ENCODE data around the gene CBLC. TPM values are rescaled to one million over a fixed set of nuclear protein-coding genes. Genes with fewer than 3 reads are reported as not detected.
"Not testable (repeated sequence)": the region's sequence is repeated elsewhere in the genome, so short reads cannot be mapped to it uniquely, and the experiment has no call there.

The CBLC gene
- total RNA-seq, 1 donor from 2014 or later: 2.4 TPM

DNA sequence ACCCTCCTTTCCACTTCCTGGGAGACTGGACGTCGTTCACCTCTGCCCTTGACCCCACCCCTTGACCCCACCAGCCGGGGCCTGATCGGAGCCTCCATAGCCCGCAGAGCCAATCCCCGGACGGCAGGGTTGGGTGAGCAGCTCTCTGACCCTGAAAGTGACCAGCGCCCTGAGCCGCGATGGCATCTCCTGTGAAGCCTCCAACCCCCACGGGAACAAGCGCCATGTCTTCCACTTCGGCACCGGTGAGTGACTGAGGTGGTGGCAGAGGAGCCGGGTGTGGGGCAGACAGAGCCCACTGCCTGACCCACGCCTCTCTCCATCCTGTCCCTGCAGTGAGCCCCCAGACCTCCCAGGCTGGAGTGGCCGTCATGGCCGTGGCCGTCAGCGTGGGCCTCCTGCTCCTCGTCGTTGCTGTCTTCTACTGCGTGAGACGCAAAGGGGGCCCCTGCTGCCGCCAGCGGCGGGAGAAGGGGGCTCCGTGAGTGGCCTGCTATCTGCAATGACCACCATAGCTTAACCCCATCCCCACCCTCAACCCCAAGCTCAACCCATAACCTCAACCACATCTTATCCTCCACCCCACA, 41.6 kb downstream of the CBLC start:
- no peak for DNase-seq (ENCODE audit: low read depth)

DNA sequence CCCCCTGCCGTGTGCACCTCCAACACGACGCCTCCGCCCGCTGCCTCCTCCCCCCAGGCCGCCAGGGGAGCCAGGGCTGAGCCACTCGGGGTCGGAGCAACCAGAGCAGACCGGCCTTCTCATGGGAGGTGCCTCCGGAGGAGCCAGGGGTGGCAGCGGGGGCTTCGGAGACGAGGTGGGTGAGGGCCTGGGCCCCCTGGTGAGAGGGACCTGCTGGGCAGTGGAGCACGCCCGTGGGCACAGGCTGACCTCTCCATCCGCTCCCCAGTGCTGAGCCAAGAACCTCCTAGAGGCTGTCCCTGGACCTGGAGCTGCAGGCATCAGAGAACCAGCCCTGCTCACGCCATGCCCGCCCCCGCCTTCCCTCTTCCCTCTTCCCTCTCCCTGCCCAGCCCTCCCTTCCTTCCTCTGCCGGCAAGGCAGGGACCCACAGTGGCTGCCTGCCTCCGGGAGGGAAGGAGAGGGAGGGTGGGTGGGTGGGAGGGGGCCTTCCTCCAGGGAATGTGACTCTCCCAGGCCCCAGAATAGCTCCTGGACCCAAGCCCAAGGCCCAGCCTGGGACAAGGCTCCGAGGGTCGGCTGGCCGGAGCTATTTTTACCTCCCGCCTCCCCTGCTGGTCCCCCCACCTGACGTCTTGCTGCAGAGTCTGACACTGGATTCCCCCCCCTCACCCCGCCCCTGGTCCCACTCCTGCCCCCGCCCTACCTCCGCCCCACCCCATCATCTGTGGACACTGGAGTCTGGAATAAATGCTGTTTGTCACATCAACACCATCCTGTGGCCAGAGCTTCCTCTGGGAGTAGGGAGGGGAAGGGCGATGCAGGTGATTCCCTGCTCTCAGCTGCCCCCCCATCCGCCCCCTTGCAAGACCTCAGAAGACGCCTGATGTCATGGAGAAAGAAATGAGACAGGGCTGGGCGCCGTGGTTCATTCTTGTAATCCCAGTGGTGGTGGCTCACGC, 43.2 kb downstream of the CBLC start:
- no peak for DNase-seq (ENCODE audit: low read depth)

DNA sequence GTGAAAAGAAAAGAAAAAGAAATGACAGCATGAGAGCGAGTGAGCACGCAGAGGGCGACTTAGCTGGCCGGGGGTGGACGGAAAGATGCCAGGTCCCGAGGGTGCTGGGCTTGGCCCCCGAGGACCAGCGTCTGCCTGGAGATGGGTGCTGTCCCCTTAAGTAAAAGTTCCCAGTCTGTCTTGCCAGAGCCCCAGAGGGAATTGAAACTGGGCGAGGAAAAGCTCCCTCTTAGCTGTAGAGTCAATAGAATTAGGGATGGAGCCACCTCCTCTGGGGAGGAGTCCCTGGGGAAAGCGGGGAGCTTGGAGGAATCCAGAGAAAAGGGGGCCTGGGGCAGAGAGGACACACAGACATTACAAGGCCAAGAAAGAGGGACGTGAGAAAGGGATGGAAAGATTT, 44.5 kb downstream of the CBLC start:
- no peak for DNase-seq (ENCODE audit: low read depth)

DNA sequence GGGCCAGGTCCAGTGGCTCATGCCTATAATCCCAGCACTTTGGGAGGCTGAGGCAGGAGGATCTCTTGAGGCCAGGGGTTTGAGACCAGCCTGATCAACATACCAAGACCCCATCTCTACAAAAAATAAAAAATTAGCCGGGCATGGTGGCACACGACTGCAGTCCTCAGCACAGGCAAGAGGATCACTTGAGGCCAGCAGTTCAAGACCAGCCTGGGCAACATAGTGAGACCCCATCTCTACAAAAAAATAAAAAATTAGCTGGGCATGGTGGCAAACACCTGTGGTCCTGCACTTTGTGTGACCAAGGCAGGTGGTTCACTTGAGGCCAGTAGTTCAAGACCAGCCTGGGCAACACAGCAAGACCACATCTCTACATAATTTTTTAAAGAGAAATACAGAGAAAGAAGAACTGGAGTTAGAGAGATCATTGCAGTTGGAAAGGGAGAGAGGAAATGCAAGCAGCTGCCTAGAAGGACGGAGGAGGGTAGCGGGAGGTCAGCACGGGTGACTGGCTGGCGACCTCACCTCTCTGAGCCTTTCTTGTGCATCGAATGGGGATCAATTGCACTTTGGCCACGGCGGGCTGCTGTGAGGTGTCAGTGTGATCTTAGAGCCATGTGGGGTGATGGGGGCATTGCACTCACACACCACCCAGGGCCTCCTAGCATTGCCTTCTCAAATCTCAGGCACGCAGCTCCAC, 45.1 kb downstream of the CBLC start:
- no peak for DNase-seq (ENCODE audit: low read depth)

DNA sequence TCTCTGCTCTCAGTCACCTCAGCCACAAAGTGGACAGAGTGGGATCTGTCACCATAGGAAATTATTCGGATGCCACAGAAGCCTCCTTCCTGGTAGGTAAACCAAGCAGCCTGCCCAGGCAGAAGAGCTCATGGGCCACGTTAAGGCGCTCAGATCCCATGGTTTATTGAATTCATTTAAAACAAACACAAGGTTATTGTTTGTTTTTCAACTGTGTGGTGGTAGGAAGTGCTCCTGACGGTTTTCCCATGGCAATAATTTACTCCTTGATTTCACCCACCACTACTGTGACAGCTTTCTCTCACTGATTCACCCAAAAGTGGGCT, 45.6 kb downstream of the CBLC start:
- no peak for DNase-seq (ENCODE audit: low read depth)

DNA sequence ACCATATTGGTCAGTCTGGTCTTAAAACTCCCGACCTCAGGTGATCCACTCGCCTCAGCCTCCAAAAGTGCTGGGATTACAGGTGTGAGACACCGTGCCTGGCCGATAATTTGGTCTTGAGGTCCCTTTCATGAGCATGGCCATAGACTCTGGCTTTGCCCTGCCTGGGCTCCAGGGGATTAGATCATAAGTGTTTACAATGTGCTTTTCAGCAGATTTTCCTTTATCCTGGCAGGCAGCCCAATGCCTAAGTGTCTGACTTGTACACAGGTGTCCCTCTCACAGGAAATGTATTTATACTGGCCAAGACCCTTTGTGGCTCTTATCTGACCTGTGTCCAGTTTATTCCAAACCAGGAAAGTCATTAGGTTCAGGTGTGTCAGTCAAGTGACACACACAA, 47.1 kb downstream of the CBLC start:
- no peak for DNase-seq (ENCODE audit: low read depth)

DNA sequence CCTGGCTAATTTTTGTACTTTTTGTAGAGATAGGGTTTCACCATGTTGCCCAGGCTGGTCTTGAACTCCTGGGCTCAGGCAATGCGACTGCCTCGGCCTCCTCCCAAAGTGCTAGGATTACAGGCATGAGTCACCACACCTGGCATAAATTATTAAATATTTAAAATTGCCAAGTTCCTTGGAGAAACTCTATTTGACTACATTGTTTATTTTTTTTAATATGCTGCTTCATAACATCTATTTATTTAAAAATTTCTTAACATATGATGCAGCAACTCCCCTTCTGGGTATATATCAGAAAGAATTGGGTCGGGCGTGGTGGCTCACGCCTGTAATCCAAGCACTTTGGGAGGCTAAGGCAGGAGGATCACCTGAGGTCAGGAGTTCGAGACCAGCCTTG, 55.2 kb downstream of the CBLC start:
- not testable (repeated sequence) for DNase-seq (ENCODE audit: low read depth)

DNA sequence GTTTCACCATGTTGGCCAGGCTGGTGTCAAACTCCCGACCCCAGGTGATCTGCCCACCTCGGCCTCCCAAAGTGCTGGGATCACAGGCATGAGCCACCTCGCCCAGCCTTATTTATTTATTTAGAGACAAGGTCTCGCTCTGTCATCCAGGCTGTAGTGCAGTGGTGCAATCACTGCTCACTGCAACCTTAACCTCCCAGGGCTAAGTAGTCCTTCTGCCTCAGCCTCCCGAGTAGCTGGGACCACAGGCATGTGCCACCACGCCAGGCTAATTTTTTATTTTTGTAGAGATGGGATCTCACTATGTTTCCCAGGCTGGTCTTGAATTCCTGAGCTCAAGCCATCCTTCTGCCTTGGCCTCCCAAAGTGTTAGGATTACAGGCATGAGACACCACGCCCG, 56.7 kb downstream of the CBLC start:
- not testable (repeated sequence) for DNase-seq (ENCODE audit: low read depth)

DNA sequence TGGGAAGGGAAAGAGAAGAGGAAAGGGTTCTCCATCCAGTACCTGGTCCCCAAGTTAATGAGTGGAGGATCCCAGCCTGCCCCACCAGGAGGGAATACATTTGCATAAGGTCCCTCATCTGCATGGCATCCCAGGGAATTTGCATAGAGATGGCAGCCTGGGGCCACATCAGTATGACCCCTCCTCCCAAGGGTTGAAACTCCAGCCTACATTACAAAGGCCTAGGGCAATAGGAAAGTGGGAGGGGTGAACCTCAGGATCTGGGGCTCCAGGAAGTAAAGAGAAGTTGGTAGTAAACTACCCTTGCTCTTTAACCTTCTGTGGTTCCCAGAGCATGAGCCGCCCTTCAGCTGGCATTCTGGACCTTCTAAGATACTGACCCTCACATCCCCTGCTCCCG, 61.6 kb downstream of the CBLC start:
- no peak for DNase-seq (ENCODE audit: low read depth)

DNA sequence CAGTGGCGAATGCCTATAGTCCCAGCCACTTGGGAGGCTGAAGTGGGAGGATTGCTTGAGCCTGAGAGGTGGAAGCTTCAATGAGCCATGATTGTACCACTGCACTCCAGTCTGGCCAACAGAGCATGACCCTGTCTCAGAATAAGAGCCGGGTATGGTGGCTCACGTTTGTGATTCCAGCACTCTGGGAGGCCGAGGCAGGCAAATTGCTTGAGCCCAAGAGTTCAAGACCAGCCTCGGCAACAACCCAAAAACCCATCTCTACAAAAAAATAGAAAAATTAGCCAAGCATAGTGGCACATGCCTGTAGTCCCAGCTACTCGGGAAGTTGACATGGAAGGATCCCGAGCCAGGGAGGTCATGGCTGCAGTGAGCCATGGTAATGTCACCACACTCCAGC, 63.1 kb downstream of the CBLC start:
- no peak for DNase-seq (ENCODE audit: low read depth)

DNA sequence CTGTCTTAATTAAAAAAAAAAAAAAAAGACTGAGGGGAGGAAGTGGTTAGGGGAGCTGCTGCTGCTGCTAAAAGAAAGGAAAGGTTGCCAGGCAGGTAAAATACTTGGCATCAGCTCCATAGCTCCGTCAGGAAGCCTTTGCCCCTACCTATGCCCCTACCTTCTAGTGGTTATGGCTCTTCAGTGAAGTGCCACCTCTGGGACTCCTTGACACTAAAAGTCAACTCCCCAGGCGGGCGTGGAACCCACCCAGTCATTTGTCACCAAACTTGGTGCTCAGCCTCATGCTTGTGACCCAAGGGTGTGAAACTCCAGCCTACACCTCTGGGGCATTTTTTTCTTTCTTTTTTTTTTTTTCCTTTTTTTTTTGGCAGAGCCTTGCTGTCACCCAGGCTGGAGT, 63.5 kb downstream of the CBLC start:
- DNase-seq (ENCODE audit: low read depth): no peak

DNA sequence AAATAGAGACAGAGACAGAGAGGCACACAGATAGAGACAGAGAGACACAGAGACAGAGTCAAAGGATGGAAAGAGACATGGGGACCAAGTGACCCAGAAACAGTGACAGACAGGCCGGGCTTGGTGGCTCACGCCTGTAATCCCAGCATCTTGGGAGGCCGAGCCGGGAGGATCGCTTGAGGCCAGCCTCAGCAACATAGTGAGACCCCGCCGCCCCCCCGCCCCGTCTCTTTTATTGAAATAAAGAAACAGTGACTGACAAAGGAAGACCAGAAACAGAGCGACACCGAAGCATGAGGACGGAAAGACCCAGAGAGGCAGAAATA, 67.6 kb downstream of the CBLC start:
- DNase-seq (ENCODE audit: low read depth): no peak

DNA sequence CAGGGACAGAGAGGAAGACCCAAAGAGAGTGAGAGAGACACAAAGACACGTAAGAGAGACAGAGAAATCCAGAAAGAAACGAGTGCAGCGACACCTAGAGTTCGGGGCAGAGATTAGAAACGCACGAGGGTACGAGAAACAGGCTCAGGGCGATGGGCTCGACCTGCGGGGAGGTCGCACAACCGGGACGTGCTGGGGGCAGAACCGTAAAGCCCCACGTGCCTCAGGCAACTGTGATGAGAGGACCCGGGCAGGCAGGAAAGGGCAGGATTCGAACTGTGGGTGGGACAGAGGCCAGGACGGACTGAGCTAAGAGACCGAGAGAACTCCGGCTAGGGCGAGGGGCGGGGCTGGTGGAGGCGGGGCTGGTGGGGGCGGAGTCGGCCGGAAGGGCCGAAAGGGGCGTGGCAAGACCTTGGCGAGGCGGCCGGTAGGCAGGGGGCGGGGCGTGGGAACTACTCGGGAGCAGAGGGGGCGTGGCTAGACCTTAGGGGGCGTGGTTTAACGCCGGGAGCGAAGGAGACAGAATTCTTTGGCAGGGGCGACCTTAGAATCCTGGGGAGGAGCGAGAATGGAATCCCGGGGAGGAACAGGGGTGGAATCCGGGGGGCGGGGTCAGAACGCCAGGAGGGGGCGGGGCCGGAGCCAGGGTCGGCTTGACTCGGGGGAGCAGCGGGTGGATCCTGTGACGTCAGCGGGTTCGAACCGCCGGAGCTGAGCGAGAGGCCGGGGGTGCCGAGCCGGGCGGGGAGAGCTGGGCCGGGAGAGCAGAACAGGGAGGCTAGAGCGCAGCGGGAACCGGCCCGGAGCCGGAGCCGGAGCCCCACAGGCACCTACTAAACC, 68.1 kb downstream of the CBLC start, which contains the start of gene NECTIN2:
Gene NECTIN2 (plus strand): TSS at position 686 of the 843 bp plus-strand sequence. CDS start 229 bp downstream, outside the sequence.
- DNase-seq (ENCODE audit: low read depth): peak; percentile 94

DNA sequence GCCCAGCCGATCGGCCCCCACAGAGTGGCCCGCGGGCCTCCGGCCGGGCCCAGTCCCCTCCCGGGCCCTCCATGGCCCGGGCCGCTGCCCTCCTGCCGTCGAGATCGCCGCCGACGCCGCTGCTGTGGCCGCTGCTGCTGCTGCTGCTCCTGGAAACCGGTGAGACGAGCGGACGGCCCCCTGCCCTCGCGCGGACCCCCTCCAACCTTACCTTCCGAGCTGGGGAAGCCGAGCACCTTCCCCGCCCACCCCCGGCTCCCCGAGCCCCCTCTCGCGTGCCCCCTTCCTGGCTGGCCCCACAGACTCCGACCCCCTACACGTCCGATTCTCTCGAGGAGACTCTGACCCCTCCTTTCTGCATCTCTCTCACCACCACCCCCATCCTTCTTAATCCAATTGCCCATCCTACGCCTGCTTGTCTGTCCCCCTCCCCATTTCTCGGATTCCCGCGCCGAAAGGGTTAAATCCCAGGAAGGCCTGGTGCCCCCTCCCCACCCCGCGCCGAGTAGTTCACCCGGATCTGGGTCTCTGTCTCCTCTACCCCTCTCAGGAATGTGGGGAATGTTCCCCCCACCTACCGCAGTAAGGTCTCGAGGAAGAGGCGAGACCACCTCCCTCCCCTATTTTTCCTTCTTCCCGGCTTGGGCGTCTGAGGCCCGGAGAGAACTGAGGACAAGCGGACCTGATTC, 68.9 kb downstream of the CBLC start:
- peak; percentile 32 for DNase-seq (ENCODE audit: low read depth)

DNA sequence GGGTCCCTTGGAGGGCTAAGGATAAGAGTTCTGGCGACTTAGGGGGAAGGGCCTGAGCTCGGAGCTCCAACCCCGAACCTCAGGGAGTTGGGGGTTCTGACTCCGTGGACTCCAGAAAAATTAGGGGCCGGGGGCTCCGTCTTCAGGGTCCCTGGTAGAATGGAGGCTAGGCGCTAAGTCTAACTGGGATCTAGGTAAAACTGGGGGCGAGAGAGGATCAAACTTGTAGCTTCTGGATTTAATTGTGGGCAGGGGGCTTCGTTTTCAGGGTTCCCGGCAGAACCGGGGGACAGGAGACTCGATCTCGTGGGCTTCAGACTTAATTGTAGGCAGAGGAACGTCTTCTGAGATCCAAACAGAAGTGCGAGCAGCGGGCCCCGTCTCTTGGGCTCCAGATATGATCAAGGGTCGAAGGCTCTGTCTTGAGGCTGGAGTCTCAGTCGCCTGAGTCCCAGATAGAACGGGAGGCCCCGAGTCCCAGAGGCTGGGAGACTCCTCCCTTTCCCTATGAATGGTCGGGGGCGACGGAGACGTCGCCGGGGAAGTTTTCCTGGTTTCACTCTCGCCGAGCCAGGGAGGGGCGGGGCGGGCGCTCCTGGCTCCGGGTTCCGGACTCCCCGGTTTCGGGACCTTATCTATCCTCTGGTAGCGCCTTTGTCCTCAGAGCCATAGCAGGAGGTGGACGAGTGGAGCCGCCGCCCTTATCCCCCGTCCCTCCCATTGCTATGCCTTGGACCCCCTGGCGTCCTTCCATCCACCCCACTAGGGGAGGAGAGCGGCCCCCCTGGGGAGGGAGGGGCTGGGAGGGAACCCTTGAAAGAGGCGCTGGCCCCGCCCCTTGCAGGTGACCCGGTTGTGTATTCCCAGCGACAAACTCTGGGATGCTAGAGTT, 69.7 kb downstream of the CBLC start:
- peak; percentile 44 for DNase-seq (ENCODE audit: low read depth)

DNA sequence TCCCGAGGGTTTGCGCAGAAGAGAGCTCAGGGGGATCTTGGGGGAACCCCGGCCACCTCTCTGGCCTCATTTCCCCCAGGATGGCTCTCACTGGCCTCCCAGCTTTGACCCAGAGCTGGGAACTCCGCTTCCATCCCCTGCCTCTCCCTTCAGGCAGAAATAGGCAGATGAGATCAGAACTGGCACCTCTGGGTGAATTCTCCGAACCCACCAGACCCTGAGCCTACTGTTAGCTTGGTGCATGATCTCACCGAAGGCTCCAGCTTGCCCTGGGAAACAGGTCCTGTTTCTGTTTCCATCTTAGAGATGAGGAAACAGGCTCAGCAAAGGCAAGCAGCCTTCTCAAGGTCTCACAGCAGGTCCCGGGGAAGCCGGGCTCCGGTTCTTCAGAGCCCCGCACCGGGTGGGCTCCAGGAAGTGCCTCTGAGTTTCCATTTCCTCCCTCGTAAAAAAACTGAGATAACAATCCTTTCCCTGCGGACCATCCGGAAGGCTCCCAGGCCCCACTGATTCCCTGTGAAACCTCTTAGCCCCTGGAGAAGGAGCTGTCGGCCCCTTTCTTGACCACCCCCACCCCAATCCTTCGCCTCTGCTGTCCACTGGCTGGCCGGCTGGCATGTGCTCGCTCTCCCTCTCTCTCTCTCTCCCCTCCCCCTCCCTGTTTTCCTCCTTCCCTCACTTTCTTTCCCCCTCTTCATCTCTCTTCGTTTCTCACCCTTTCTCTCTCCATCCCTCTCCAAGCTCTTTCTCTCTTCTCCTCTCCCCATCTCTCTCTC, 70.5 kb downstream of the CBLC start:
- peak; percentile 64 for DNase-seq (ENCODE audit: low read depth)

DNA sequence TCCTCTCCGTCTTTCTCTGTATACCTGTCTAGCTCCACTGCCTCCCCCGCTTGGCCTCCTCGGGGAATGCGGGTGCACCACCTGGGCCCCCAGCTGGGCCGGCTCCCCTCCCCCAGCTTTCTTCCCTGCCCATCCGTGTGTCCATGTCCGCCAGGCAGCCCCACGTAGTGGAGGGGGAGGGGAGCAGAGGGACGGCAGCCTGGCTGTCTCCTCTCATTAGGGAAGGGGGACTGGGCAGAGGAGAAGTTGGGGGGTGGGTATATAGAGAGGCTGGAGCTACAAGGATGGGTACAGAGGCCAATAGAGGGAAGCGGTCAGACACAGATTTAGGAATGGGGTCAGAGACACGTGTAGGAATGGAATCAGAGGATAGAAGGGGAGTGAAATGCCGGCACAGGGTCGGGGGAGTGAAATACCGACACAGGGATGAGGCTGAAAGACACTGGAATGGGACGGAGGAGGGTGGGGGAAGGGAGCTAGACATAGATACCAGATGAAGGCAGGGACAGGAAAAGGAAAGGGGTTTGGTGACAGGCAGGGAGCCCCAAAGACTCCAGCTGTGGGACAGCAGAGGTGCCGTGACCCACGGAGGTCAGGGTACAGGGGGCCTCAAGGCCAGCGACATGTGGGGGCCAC, 71.2 kb downstream of the CBLC start:
- DNase-seq (ENCODE audit: low read depth): no peak

Data from renal cortical epithelial cell (primary cell).